ENCODE data around the gene MIAT. TPM values are rescaled to one million over a fixed set of nuclear protein-coding genes. Genes with fewer than 3 reads are reported as not detected.

The MIAT gene
- total RNA-seq, 1 experiment from 2014 or later, result 0.49 TPM

- BruUV-seq (replicated peaks), result no TSS peak
- Mint-ChIP-seq H3K4me1 (ENCODE audit: insufficient read depth, unreplicated experiment) (no peaks in the 10 kb centered on the region), H3K4me3 (ENCODE audit: unreplicated experiment) (no peak overlapping the region), H3K27ac (ENCODE audit: low read depth, unreplicated experiment) (no peak overlapping the region), H3K9me3 (ENCODE audit: unreplicated experiment) (no peaks in the 10 kb centered on the region), H3K27me3 (ENCODE audit: insufficient read depth, unreplicated experiment) (no peaks in the 10 kb centered on the region), H3K36me3 (ENCODE audit: insufficient read depth, unreplicated experiment) (peaks cover 7% of the 10 kb centered on the region)
- TF ChIP-seq, protein P1, sequence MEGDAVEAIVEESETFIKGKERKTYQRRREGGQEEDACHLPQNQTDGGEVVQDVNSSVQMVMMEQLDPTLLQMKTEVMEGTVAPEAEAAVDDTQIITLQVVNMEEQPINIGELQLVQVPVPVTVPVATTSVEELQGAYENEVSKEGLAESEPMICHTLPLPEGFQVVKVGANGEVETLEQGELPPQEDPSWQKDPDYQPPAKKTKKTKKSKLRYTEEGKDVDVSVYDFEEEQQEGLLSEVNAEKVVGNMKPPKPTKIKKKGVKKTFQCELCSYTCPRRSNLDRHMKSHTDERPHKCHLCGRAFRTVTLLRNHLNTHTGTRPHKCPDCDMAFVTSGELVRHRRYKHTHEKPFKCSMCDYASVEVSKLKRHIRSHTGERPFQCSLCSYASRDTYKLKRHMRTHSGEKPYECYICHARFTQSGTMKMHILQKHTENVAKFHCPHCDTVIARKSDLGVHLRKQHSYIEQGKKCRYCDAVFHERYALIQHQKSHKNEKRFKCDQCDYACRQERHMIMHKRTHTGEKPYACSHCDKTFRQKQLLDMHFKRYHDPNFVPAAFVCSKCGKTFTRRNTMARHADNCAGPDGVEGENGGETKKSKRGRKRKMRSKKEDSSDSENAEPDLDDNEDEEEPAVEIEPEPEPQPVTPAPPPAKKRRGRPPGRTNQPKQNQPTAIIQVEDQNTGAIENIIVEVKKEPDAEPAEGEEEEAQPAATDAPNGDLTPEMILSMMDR (IDR thresholded peaks at IDR 0.05; ENCODE audit: unreplicated experiment), result no peak
- DNase-seq (ENCODE audit: unreplicated experiment), result no peak
- POLR2A ChIA-PET, result no interaction called here
- intact Hi-C loops (cut with micrococcal nuclease), result no loop called here
- CTCF ChIA-PET, result interaction anchor here (1.0 kb wide), 1 partner anchor 33 kb away, joined by 3 read pairs; no protein-coding TSS in a partner anchor
These were observed 54.8 kb downstream of the MIAT start for GRCh38 chr22:26712158-26712557.

- intact Hi-C loops (cut with micrococcal nuclease), result no loop called here
- H3K27me3 Mint-ChIP-seq (ENCODE audit: insufficient read depth, unreplicated experiment), result no peaks in the 10 kb centered on the region
- no peaks in the 10 kb centered on the region for H3K36me3 Mint-ChIP-seq (ENCODE audit: insufficient read depth, unreplicated experiment)
These were observed 56.5 kb downstream of the MIAT start for GRCh38 chr22:26713823-26714449.

GRCh38 chr22:26714971-26715370, 57.6 kb downstream of the MIAT start:
- intact Hi-C loops (cut with micrococcal nuclease), result no loop called here
- peaks cover 2% of the 10 kb centered on the region for H3K36me3 Mint-ChIP-seq (ENCODE audit: insufficient read depth, unreplicated experiment)
- peaks cover 6% of the 10 kb centered on the region for H3K4me1 Mint-ChIP-seq (ENCODE audit: insufficient read depth, unreplicated experiment)
- H3K9me3 Mint-ChIP-seq (ENCODE audit: unreplicated experiment), result no peaks in the 10 kb centered on the region
- H3K27me3 Mint-ChIP-seq (ENCODE audit: insufficient read depth, unreplicated experiment), result no peaks in the 10 kb centered on the region
- no peak overlapping the region for H3K27ac Mint-ChIP-seq (ENCODE audit: low read depth, unreplicated experiment)
- TF ChIP-seq, protein P1 (IDR thresholded peaks at IDR 0.05; ENCODE audit: unreplicated experiment), result no peak
- no peak for DNase-seq (ENCODE audit: unreplicated experiment)
- no peak overlapping the region for H3K4me3 Mint-ChIP-seq (ENCODE audit: unreplicated experiment)
- POLR2A ChIA-PET, result interaction anchor here (0.6 kb wide), 1 partner anchor 14 kb away, joined by 3 read pairs; no protein-coding TSS in a partner anchor
- CTCF ChIA-PET, result no interaction called here
- no TSS peak for BruUV-seq (replicated peaks)

More at GRCh38 chr22:26713823-26714449, 56.5 kb downstream of the MIAT start:
- Mint-ChIP-seq H3K9me3 (ENCODE audit: unreplicated experiment) (no peaks in the 10 kb centered on the region), H3K4me1 (ENCODE audit: insufficient read depth, unreplicated experiment) (peaks cover 5% of the 10 kb centered on the region), H3K4me3 (ENCODE audit: unreplicated experiment) (no peak overlapping the region), H3K27ac (ENCODE audit: low read depth, unreplicated experiment) (no peak overlapping the region)
- TF ChIP-seq, protein P1 (IDR thresholded peaks at IDR 0.05; ENCODE audit: unreplicated experiment), result no peak
- no peak for DNase-seq (ENCODE audit: unreplicated experiment)
- POLR2A ChIA-PET, result interaction anchor here (0.6 kb wide), 1 partner anchor 13 kb away, joined by 3 read pairs; no protein-coding TSS in a partner anchor
- BruUV-seq (replicated peaks), result no TSS peak
- CTCF ChIA-PET, result no interaction called here

DNA sequence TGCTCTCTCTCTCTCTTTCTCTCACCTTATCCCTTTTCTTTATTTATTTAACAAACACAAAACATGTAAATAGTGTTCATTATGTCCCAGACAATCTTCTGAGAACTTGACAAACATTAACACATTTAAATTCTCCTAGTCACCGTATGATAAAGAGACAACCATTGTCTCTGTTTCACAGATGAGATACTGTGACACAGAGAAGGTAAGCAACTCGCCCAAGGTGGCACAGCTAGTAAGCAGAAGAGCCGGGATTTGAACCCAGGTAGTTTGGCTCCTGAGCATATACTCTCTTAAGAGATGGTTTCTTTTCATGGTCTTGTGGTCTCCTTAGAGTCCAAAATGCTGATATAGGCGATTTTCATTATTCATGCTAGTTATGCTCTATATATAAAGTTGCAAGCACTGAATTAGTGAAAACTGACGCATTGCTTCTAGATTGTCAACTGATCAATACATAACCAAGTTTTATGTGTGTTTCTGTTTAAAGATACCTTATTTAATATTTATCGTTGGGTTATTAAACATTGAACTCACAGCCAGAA, 58.1 kb downstream of the MIAT start:
- BruUV-seq (replicated peaks), result no TSS peak
- no peak overlapping the region for H3K27ac Mint-ChIP-seq (ENCODE audit: low read depth, unreplicated experiment)
- H3K36me3 Mint-ChIP-seq (ENCODE audit: insufficient read depth, unreplicated experiment), result peaks cover 7% of the 10 kb centered on the region
- H3K27me3 Mint-ChIP-seq (ENCODE audit: insufficient read depth, unreplicated experiment), result no peaks in the 10 kb centered on the region
- H3K4me3 Mint-ChIP-seq (ENCODE audit: unreplicated experiment), result no peak overlapping the region
- intact Hi-C loops (cut with micrococcal nuclease), result no loop called here
- ChIA-PET POLR2A (no interaction called here), CTCF (no interaction called here)
- DNase-seq (ENCODE audit: unreplicated experiment), result no peak
- peaks cover 6% of the 10 kb centered on the region for H3K4me1 Mint-ChIP-seq (ENCODE audit: insufficient read depth, unreplicated experiment)
- TF ChIP-seq, protein P1 (IDR thresholded peaks at IDR 0.05; ENCODE audit: unreplicated experiment), result no peak
- no peaks in the 10 kb centered on the region for H3K9me3 Mint-ChIP-seq (ENCODE audit: unreplicated experiment)

Measured in MCF 10A (cell line).